GM21529 (cell line): ENCODE results near the gene TBC1D23.
"Not testable (repeated sequence)": the region's sequence is repeated elsewhere in the genome, so short reads cannot be mapped to it uniquely, and the experiment has no call there.

Experiments
- ATAC-seq: cut with Tn5 transposase; IDR thresholded peaks from one replicate; pipeline ENCODE4 v1.9.1; 2021; ENCODE audit not compliant: unreplicated experiment

Gene TBC1D23

DNA sequence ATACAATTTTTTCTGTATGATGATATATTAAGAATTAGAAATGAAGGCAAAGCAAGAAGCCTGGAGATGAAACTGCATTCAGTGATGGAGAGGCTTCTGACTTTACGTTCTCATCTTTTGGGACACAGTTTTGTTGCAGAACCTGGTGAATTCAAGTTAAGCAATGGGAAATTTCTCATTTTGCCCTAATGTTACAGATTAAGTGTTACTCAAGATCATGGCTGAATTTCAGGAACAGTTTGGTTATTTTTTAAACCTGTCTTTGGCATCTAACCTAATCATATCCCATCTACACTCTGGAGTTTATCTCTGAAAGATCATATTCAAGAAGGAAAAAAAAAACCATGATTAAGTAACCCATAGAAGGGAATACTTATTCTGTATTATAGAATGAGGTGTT is 79.7 kb downstream of the TBC1D23 start:
- ATAC-seq, result no peak

DNA sequence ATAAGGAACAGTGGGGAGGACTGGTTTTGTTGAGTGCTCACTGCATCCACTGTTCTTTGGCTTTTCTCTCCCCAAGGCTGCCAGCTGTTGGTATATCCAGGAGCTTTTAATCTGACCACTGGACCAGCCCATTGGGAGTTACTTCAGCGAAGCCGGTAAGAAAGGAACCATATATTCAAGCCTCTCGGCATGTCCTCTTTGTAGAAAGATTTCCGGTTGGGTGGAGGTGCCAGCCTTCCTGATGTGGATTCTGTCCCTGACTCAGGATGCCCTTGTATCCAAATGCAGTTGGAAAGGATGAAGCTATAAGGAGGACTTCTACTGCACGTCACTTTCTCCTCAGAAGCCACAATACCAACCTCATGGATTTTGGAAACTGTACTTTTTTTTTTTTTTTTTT is 87.9 kb downstream of the TBC1D23 start:
- ATAC-seq, result no peak

DNA sequence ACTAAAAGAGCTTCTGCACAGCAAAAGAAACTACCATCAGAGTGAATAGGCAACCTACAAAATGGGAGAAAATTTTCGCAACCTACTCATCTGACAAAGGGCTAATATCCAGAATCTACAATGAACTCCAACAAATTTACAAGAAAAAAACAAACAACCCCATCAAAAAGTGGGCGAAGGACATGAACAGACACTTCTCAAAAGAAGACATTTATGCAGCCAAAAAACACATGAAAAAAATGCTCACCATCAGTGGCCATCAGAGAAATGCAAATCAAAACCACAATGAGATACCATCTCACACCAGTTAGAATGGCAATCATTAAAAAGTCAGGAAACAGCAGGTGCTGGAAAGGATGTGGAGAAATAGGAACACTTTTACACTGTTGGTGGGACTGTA is 91.0 kb downstream of the TBC1D23 start:
- ATAC-seq, result not testable (repeated sequence)

- ATAC-seq, result no peak
These were observed 91.8 kb downstream of the TBC1D23 start for GRCh38 chr3:100352296-100353231.

DNA sequence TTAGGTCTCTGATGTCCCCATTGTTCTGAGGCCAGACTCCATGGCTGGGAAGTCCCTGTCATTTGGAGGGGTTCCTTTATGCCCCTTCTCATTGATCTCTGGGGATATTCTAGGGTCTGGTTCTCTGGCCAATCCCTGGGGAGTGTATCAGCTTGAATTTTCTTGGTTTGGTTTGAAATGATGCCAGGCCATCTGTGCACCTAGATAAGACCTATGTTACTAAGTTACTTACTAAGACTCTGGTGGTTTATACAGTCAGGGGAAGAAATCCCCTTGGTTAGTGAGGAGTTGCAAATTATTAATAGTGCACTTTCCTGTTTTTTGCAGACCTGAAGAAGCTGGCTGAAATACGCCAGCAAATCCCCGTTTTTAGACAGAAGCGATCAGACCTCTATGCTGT is 94.1 kb downstream of the TBC1D23 start:
- no peak for ATAC-seq

GRCh38 chr3:100358413-100358812 is 97.6 kb downstream of the TBC1D23 start:
- ATAC-seq, result no peak

DNA sequence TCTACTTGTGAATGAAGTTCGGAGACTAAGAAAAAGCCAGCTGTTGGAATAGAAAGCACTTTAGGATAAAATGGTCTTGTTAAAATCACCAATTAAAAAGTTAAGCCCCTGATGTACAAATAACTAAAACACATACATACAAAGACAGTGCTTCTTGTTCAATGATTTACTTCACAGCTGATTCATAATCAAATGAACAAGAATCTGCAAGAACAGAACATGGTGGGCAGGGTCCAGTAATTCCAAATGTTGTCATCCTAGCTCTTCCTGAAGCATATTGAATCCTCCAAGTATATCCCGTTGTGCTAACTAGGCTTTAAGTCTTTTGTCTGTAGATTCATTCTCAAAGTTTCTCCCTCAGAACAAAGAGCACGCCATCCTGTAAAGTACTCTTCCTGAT is 98.2 kb downstream of the TBC1D23 start:
- no peak for ATAC-seq

DNA sequence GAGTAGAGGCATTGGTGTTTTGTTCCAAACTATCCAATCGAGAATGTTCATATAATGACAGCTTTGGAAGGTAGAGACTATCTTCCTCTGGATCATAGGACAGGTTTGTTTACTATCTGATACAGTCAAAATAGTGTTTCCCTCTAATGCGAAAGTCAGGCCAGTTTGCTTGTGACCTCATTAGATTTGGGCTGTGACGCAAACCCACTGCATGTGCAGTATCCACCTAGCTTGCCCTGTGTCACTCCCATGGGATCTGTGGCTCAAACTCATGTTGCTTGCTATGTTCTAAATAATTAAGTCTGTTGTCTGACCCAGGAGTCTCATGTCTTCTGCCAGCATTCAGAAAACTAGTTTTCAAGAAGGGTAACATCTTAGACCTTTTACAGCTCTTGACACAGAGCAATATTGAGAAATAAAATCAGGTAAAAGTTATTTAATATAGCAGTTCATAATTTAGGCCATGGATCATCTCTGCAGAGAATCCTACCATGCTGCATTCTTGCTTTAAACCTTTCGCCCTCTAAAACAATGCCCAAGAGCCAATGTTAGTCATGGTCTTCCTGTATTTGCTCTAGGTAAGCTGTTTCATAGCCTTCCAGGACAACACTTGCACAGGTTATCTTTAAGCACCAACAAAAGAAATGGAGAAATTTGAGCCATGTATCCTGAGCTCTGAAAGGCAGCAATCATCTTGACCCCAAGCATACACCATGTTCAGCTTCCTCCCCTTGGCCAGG is 100.1 kb downstream of the TBC1D23 start:
- ATAC-seq, result no peak

DNA sequence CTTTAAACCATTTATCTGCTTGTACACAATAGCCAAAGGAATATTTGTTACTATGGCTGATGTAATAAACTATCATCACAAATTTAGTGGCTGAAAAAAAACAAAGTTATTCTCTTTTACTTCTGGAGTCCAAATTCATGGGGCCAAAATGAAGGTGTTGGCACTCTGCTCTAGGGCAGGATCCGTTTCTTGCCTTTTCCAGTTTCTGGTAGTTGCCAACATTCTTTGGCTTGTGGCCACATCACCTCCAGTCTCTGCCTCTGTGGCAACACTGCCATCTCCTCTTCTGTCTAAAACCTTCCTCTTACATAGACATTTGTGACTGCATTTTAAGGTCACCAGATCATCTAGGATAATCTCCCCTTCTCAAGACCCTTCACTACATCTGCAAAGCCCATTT is 101.1 kb downstream of the TBC1D23 start:
- no peak for ATAC-seq

DNA sequence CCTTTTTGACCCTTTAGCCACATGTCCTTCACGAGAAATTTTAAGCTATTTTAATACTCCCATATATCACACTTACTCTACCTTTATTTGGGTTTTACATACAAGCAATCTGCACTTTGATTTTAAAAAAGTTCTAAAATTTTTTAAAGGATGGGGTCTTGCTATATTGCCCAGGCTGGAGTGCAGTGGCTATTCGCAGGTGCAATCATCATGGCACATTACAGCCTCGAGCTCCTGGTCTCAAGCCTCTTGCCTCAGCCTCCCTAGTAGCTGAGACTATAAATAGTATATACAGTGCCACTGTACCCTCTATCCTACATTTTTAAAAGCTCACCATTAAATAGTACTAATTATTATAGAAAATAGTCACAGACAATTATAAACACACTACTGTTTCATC is 103.6 kb downstream of the TBC1D23 start:
- no peak for ATAC-seq

- ATAC-seq, result no peak
These were observed 105.6 kb downstream of the TBC1D23 start for GRCh38 chr3:100366424-100366823.

DNA sequence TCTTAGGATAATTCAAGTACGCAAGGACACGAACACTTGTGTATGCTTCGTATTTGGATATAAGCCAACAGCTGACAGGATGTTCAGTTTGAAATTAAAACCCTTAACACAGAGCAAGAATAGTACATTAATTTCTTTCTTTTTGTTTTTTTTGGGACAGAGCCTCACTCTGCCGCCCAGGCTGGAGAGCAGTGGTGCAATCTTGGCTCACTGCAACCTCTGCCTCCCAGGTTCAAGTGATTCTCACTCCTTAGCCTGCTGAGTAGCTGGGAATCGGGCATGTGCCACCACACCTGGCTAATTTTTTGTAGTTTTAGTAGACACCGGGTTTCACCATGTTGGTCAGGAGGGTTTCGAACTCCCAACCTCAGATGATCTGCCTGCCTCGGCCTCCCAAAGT is 107.6 kb downstream of the TBC1D23 start:
- ATAC-seq, result no peak

DNA sequence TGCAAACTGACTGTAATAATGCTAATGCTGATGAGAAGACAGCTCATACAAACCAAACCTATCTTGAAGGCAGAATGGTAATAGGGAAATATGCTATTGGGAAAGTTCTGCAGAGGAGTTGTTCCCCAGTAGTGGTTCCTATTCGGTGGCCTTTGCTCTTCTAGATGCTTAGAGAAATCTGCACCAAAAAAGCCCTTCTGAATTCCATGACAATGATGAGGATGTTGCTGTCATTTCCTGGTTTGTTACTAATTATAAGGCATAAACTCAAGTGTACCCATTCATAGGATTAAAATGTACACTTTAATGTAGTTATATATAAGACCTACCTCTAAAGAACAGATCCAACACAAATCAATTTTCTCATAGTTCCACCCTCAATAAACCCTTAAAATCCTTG is 110.0 kb downstream of the TBC1D23 start:
- ATAC-seq, result no peak

DNA sequence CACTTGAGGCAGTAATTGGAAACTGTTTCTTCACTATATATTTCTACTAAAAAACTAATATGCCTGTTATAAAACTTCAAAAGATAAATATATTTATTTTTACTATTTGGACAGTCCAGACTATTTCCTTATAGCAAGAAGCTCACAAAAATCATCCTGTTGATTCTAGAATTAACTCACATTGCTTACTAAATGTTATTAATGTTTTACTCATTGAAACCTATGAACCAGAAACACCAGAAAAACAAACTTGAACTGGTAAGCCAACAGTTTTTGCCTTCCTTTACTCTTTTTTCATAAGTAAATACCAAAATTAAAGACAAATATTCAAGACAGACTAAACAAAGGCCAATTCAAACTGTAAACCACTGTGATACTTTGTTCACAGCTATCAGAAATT is 113.7 kb downstream of the TBC1D23 start:
- ATAC-seq, result no peak
